GM12878 (cell line): ENCODE measurements around the gene ENTPD5. TPM values are rescaled to one million over a fixed set of nuclear protein-coding genes. Genes with fewer than 3 reads are reported as not detected.

Experiments used
- CHD4 ChIP-seq: fragments of 200-600 bp; sonication (generic); IDR thresholded peaks from 2 replicates; pipeline ENCODE4 v1.6.1; 2016; ENCODE audit warnings: mild to moderate bottlenecking
- FOXK2 ChIP-seq: fragments of 450-650 bp; IDR thresholded peaks from 2 replicates; pipeline ENCODE4 v1.6.1; 2017; ENCODE audit warnings: mild to moderate bottlenecking, moderate library complexity
- FOXM1 ChIP-seq: IDR thresholded peaks from 2 replicates; pipeline ENCODE4 v1.6.1; 2012; ENCODE audit warnings: low read depth, mild to moderate bottlenecking, inconsistent platforms, low read length, moderate library complexity
- IRF4 ChIP-seq: IDR thresholded peaks from 2 replicates; pipeline ENCODE4 v1.6.1; 2011; ENCODE audit warnings: low read depth, low read length
- JUND ChIP-seq: IDR thresholded peaks from 2 replicates; pipeline ENCODE4 v1.6.1; 2012; ENCODE audit warnings: low read depth, mild to moderate bottlenecking, low read length, improper control_type of control experiment, moderate library complexity
- MEF2A ChIP-seq: IDR thresholded peaks from 2 replicates; pipeline ENCODE4 v1.6.1; 2011; ENCODE audit warnings: low read depth, mild to moderate bottlenecking, low read length, moderate library complexity; ENCODE audit not compliant: insufficient read depth
- NFXL1 ChIP-seq: fragments of 450-650 bp; IDR thresholded peaks from 2 replicates; pipeline ENCODE4 v1.6.1; 2017; ENCODE audit warnings: antibody characterized with exemption, mild to moderate bottlenecking, borderline replicate concordance
- PAX5 ChIP-seq: IDR thresholded peaks from 2 replicates; pipeline ENCODE4 v1.6.1; 2011; ENCODE audit warnings: low read depth, low read length, borderline replicate concordance
- POLR2A ChIP-seq: IDR thresholded peaks from 2 replicates; pipeline ENCODE4 v1.6.1; 2011; ENCODE audit warnings: low read depth, mild to moderate bottlenecking, low read length
- STAT3 ChIP-seq: IDR thresholded peaks from 2 replicates; pipeline ENCODE4 v1.6.1; 2011; ENCODE audit warnings: low read depth, low read length, improper control_type of control experiment
- ZNF274 ChIP-seq: IDR thresholded peaks from one replicate; pipeline ENCODE4 v1.8.0; 2011; ENCODE audit not compliant: insufficient read length, insufficient read depth
- polyA plus RNA-seq, 11 experiments: library from polyadenylated mRNA; depleted of rRNA in 4 of 11; unstranded in 6 of 11; stranded (reverse) in 5 of 11; fragments of >200 nt; fragmentation: Nextera tagmentation in 4 of 11; fragmentation: Illumina TruSeq in 1 of 11; extraction: Ambion mirVana in 4 of 11; extraction: Trizol in 1 of 11; gene quantifications; 1 replicate in 1 of 11; 2 replicates in 10 of 11; pipeline versions ENCODE4 v1.2.1 to v1.2.3, GENCODE V29; 2011 to 2016; ENCODE audit warnings: inconsistent platforms in 2 of 11, missing spikeins in 2 of 11, low read depth in 1 of 11
- total RNA-seq, 4 experiments: library from RNA; depleted of rRNA in 3 of 4; stranded (reverse); fragments of >200 nt in 3 of 4; fragmentation: Illumina TruSeq in 1 of 4; extraction: Trizol in 1 of 4; gene quantifications; 2 replicates each; pipeline versions ENCODE4 v1.2.1 to v1.2.3, GENCODE V29; 2013 to 2021
- TF ChIP-seq, protein P1 (sequence below): IDR thresholded peaks from 2 replicates; pipeline ENCODE4 v1.6.1; 2011; ENCODE audit warnings: low read depth, low read length, improper control_type of control experiment, borderline replicate concordance
- TF ChIP-seq, protein P2 (sequence below), 3 experiments: IDR thresholded peaks in 2 of 3; conservative IDR thresholded peaks in 1 of 3; 2 replicates each; pipeline ENCODE4 v1.5.1; 2011; ENCODE audit warnings: low read depth in 3 of 3, low read length in 3 of 3, mild to moderate bottlenecking in 3 of 3, control low read depth in 2 of 3, moderate library complexity in 2 of 3, inconsistent platforms in 1 of 3, mixed read lengths in 1 of 3; ENCODE audit not compliant: control insufficient read depth in 2 of 3, insufficient read depth in 1 of 3; ENCODE audit errors: extremely low read depth in 1 of 3
- TF ChIP-seq, protein P3 (sequence below): IDR thresholded peaks from 2 replicates; pipeline ENCODE4 v1.6.1; 2012; ENCODE audit warnings: low read depth, low read length, improper control_type of control experiment
- TF ChIP-seq, protein P4 (sequence below): fragments of 450-650 bp; IDR thresholded peaks from 2 replicates; pipeline ENCODE4 v1.6.1; 2014; ENCODE audit warnings: mild to moderate bottlenecking
- TF ChIP-seq, protein P5 (sequence below): fragments of 450-650 bp; IDR thresholded peaks from 2 replicates; pipeline ENCODE4 v1.6.1; 2017; ENCODE audit warnings: mild to moderate bottlenecking, moderate library complexity
- TF ChIP-seq, protein P6 (sequence below): fragments of 450-650 bp; IDR thresholded peaks from 2 replicates; pipeline ENCODE4 v1.6.1; 2017; ENCODE audit warnings: mild to moderate bottlenecking, moderate library complexity

The ENTPD5 gene
- total and polyA plus RNA-seq, 10 of the 15 experiments (the other 5 are each of a cell fraction or from before 2014, with no cell fraction given): 2.4 to 9.9 (median 7.6) TPM

DNA sequence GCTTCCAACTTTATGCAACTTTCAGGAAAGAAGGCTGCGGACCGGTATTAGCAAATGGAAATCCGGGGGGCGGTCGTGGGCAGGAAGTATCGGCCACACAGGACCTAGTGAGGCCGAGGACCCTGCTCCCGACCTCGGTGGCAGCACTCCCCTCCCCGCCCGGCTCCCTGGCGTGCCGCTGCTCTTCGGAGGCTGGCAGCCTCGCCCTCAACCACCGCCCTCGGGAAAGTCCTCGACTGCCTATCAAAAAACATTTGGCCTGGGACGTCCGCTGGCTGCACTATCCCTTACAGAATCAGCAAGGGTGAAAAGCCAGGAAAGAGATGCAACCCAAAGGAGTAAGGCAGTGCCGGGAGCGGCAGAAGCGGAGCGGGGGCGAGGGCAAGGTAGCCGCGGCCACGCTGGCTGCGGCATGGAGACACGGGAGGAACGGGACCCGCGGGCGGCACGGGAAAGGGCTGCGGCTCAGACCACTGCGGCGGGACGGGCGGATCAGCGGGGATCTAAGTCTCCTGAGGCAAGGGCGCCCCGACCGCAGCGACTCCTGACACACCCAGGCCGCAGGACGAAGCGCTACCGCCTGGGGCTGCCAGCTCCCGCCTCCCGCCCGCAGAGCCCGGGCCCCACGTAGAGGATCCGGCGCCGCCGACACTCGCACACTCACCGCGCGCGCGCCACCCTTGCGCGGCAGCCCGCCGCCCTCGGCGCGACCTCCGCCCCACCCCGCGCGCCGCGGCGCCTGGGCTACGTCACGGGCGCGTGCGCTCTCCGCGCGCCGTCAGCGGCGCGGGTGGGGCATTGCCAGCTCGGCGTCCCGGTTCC, at the start of gene ENTPD5, which contains the start of gene BBOF1 (continued):
- TF ChIP-seq ZNF274 (no peak), STAT3 (no peak), JUND (no peak), IRF4 (no peak), NFXL1 (no peak), CHD4 (no peak), POLR2A (peak; percentile 94), FOXM1 (no peak), PAX5 (no peak), MEF2A (no peak), FOXK2 (no peak)
- TF ChIP-seq, protein P1, sequence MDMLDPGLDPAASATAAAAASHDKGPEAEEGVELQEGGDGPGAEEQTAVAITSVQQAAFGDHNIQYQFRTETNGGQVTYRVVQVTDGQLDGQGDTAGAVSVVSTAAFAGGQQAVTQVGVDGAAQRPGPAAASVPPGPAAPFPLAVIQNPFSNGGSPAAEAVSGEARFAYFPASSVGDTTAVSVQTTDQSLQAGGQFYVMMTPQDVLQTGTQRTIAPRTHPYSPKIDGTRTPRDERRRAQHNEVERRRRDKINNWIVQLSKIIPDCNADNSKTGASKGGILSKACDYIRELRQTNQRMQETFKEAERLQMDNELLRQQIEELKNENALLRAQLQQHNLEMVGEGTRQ: no peak
- TF ChIP-seq, protein P2, sequence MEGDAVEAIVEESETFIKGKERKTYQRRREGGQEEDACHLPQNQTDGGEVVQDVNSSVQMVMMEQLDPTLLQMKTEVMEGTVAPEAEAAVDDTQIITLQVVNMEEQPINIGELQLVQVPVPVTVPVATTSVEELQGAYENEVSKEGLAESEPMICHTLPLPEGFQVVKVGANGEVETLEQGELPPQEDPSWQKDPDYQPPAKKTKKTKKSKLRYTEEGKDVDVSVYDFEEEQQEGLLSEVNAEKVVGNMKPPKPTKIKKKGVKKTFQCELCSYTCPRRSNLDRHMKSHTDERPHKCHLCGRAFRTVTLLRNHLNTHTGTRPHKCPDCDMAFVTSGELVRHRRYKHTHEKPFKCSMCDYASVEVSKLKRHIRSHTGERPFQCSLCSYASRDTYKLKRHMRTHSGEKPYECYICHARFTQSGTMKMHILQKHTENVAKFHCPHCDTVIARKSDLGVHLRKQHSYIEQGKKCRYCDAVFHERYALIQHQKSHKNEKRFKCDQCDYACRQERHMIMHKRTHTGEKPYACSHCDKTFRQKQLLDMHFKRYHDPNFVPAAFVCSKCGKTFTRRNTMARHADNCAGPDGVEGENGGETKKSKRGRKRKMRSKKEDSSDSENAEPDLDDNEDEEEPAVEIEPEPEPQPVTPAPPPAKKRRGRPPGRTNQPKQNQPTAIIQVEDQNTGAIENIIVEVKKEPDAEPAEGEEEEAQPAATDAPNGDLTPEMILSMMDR (IDR thresholded peaks at IDR 0.05 in 2 of 3, conservative IDR thresholded peaks at IDR 0.05 in 1 of 3; ENCODE audit: control insufficient read depth in 2 of 3, extremely low read depth in 1 of 3, insufficient read depth in 1 of 3, low read depth in 3 of 3, low read length in 3 of 3): no peak
- TF ChIP-seq, protein P3, sequence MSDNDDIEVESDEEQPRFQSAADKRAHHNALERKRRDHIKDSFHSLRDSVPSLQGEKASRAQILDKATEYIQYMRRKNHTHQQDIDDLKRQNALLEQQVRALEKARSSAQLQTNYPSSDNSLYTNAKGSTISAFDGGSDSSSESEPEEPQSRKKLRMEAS: peak; percentile 14
- TF ChIP-seq, protein P4, sequence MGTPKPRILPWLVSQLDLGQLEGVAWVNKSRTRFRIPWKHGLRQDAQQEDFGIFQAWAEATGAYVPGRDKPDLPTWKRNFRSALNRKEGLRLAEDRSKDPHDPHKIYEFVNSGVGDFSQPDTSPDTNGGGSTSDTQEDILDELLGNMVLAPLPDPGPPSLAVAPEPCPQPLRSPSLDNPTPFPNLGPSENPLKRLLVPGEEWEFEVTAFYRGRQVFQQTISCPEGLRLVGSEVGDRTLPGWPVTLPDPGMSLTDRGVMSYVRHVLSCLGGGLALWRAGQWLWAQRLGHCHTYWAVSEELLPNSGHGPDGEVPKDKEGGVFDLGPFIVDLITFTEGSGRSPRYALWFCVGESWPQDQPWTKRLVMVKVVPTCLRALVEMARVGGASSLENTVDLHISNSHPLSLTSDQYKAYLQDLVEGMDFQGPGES: no peak
- TF ChIP-seq, protein P5, sequence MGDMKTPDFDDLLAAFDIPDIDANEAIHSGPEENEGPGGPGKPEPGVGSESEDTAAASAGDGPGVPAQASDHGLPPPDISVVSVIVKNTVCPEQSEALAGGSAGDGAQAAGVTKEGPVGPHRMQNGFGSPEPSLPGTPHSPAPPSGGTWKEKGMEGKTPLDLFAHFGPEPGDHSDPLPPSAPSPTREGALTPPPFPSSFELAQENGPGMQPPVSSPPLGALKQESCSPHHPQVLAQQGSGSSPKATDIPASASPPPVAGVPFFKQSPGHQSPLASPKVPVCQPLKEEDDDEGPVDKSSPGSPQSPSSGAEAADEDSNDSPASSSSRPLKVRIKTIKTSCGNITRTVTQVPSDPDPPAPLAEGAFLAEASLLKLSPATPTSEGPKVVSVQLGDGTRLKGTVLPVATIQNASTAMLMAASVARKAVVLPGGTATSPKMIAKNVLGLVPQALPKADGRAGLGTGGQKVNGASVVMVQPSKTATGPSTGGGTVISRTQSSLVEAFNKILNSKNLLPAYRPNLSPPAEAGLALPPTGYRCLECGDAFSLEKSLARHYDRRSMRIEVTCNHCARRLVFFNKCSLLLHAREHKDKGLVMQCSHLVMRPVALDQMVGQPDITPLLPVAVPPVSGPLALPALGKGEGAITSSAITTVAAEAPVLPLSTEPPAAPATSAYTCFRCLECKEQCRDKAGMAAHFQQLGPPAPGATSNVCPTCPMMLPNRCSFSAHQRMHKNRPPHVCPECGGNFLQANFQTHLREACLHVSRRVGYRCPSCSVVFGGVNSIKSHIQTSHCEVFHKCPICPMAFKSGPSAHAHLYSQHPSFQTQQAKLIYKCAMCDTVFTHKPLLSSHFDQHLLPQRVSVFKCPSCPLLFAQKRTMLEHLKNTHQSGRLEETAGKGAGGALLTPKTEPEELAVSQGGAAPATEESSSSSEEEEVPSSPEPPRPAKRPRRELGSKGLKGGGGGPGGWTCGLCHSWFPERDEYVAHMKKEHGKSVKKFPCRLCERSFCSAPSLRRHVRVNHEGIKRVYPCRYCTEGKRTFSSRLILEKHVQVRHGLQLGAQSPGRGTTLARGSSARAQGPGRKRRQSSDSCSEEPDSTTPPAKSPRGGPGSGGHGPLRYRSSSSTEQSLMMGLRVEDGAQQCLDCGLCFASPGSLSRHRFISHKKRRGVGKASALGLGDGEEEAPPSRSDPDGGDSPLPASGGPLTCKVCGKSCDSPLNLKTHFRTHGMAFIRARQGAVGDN: peak; percentile 61; the same call in 1 of the 2 replicates
- TF ChIP-seq, protein P6, sequence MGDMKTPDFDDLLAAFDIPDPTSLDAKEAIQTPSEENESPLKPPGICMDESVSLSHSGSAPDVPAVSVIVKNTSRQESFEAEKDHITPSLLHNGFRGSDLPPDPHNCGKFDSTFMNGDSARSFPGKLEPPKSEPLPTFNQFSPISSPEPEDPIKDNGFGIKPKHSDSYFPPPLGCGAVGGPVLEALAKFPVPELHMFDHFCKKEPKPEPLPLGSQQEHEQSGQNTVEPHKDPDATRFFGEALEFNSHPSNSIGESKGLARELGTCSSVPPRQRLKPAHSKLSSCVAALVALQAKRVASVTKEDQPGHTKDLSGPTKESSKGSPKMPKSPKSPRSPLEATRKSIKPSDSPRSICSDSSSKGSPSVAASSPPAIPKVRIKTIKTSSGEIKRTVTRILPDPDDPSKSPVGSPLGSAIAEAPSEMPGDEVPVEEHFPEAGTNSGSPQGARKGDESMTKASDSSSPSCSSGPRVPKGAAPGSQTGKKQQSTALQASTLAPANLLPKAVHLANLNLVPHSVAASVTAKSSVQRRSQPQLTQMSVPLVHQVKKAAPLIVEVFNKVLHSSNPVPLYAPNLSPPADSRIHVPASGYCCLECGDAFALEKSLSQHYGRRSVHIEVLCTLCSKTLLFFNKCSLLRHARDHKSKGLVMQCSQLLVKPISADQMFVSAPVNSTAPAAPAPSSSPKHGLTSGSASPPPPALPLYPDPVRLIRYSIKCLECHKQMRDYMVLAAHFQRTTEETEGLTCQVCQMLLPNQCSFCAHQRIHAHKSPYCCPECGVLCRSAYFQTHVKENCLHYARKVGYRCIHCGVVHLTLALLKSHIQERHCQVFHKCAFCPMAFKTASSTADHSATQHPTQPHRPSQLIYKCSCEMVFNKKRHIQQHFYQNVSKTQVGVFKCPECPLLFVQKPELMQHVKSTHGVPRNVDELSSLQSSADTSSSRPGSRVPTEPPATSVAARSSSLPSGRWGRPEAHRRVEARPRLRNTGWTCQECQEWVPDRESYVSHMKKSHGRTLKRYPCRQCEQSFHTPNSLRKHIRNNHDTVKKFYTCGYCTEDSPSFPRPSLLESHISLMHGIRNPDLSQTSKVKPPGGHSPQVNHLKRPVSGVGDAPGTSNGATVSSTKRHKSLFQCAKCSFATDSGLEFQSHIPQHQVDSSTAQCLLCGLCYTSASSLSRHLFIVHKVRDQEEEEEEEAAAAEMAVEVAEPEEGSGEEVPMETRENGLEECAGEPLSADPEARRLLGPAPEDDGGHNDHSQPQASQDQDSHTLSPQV: no peak
